ENCODE data around the gene KLK6. TPM values are rescaled to one million over a fixed set of nuclear protein-coding genes. Genes with fewer than 3 reads are reported as not detected.

KLK6 gene
- total RNA-seq, 1 experiment from 2014 or later = not detected

DNA sequence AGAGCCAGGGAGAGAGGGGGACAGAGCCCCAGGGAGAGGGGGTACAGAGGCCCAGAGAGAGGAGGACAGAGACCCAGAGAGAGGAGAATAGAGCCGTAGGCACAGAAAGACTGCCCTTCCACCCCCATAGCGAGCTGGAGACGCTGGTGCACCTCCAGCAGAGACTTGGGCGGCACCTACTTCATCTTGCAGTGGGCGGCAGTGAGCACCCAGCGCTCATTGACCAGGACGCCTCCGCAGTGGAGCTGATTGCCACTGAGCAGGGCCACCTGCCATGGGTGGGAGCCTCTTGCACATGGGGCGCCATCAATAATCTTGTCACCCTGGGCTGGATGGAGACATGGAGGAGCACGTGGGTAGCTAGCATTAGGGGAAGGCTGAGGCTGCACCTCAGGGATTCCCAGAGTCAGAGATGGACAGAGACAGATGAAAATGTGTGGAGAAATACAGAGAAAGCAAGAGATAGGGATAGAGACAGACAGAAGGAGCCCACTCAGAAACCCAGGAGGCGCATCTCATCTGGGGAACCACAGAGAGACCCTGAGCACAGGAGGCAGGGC is 12.3 kb upstream of the KLK6 start:
- TF ChIP-seq POLR2AphosphoS5 (IDR thresholded peaks at IDR 0.05; ENCODE audit: low read depth, low read length) = no peak
- no peak for TF ChIP-seq CTCF (IDR thresholded peaks at IDR 0.05)
- TF ChIP-seq TCF7L2 (IDR thresholded peaks at IDR 0.05; ENCODE audit: low read depth, low read length) = no peak
- no peak for TF ChIP-seq REST (IDR thresholded peaks at IDR 0.05; ENCODE audit: insufficient read depth in 1 of 2, low read depth in 2 of 2, low read length in 1 of 2)
- TF ChIP-seq SIN3A (IDR thresholded peaks at IDR 0.05; ENCODE audit: borderline replicate concordance, insufficient read depth, low read depth, low read length) = no peak
- Histone ChIP-seq H3K9me3 (ENCODE audit: control insufficient read depth, insufficient read depth, low read depth, low read length) (no peaks in the 10 kb centered on the region), H3K27me3 (ENCODE audit: control insufficient read depth, insufficient read depth, low read length) (peaks cover 2% of the 10 kb centered on the region), H3K27ac (ENCODE audit: low read length) (no peak overlapping the region), H3K4me1 (ENCODE audit: control insufficient read depth, insufficient read depth, low read length) (no peaks in the 10 kb centered on the region), H3K4me3 (ENCODE audit: low read depth in 2 of 2, low read length in 2 of 2) (no peak overlapping the region), H3K36me3 (ENCODE audit: control insufficient read depth, insufficient read depth, low read length) (no peaks in the 10 kb centered on the region)
- peak; percentile 66 for ATAC-seq
- no TSS peak for BruUV-seq (replicated peaks)
- DNase-seq (ENCODE audit: low read depth, low spot score) = no peak
- ChIA-PET POLR2A (interaction anchor here (0.6 kb wide), 1 partner anchor 351 kb away, joined by 3 read pairs; no protein-coding TSS in a partner anchor), CTCF (no interaction called here)
- in situ Hi-C loops (cut with HindIII; ENCODE audit: low pct_unique_long_range_greater_than_20kb, low sequenced_read_pairs) (no loop called here), intact Hi-C loops (cut with micrococcal nuclease; ENCODE audit: unreplicated experiment) (no loop called here)

DNA sequence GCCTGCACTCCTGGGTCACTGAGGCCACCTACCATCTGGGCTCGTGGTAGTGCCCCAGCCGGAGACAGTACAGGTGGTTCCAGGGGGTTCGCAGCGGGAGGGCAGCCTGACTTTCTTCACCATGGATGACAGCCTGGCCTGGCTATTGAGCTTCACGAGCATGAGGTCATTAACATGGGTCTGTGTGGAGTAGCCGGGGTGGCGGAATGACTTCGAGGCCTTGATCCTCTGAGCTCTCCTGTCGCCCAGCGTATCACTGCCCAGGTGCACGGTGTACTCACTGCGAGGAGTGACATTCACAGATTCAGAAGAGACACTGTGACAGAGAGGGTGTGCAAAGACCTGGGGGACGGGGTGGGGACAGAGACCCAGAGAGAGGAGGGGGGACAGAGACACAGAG is 10.8 kb upstream of the KLK6 start:
- BruUV-seq (replicated peaks) = no TSS peak
- H3K9me3 ChIP-seq (ENCODE audit: control insufficient read depth, insufficient read depth, low read depth, low read length) = no peaks in the 10 kb centered on the region
- no peak for DNase-seq (ENCODE audit: low read depth, low spot score)
- POLR2A ChIA-PET = no interaction called here
- no peak for TF ChIP-seq REST (IDR thresholded peaks at IDR 0.05; ENCODE audit: insufficient read depth in 1 of 2, low read depth in 2 of 2, low read length in 1 of 2)
- no peak for TF ChIP-seq CTCF (IDR thresholded peaks at IDR 0.05)
- TF ChIP-seq TCF7L2 (IDR thresholded peaks at IDR 0.05; ENCODE audit: low read depth, low read length) = no peak
- TF ChIP-seq SIN3A (IDR thresholded peaks at IDR 0.05; ENCODE audit: borderline replicate concordance, insufficient read depth, low read depth, low read length) = no peak
- no peak for TF ChIP-seq POLR2AphosphoS5 (IDR thresholded peaks at IDR 0.05; ENCODE audit: low read depth, low read length)
- no peak overlapping the region for H3K4me3 ChIP-seq (ENCODE audit: low read depth in 2 of 2, low read length in 2 of 2)
- in situ Hi-C loops (cut with HindIII; ENCODE audit: low pct_unique_long_range_greater_than_20kb, low sequenced_read_pairs) = no loop called here
- CTCF ChIA-PET = no interaction called here
- H3K4me1 ChIP-seq (ENCODE audit: control insufficient read depth, insufficient read depth, low read length) = no peaks in the 10 kb centered on the region
- ATAC-seq = no peak
- H3K27me3 ChIP-seq (ENCODE audit: control insufficient read depth, insufficient read depth, low read length) = peaks cover 1% of the 10 kb centered on the region
- intact Hi-C loops (cut with micrococcal nuclease; ENCODE audit: unreplicated experiment) = no loop called here
- no peak overlapping the region for H3K27ac ChIP-seq (ENCODE audit: low read length)
- H3K36me3 ChIP-seq (ENCODE audit: control insufficient read depth, insufficient read depth, low read length) = no peaks in the 10 kb centered on the region

Data from Panc1 (cell line).